MM.1S (cell line): ENCODE results near the gene RSPH3.
"Not testable (repeated sequence)": the region's sequence is repeated elsewhere in the genome, so short reads cannot be mapped to it uniquely, and the experiment has no call there.

Source experiments
- DNase-seq: peaks from one replicate; pipeline ENCODE4 v3.0.0-alpha.2; 2015
- H2AFZ ChIP-seq: fragments of 300-600 bp; sonication (generic); 2 replicates; pipeline ENCODE4 v1.6.0; 2016; ENCODE audit warnings: antibody characterized with exemption, low read length
- H3F3A ChIP-seq: fragments of 300-600 bp; sonication (generic); 2 replicates; pipeline ENCODE4 v1.6.1; 2016; ENCODE audit warnings: mild to moderate bottlenecking, antibody characterized with exemption, low read length, moderate library complexity, mixed read lengths; ENCODE audit not compliant: insufficient read depth
- H3K27ac ChIP-seq: fragments of 300-600 bp; sonication (generic); 2 replicates; pipeline ENCODE4 v1.5.1; 2016; ENCODE audit warnings: mild to moderate bottlenecking, low read length
- H3K27me3 ChIP-seq: fragments of 300-600 bp; sonication (generic); replicated peaks from 2 replicates; pipeline ENCODE4 v1.6.0; 2016; ENCODE audit warnings: low read length; ENCODE audit not compliant: insufficient read depth
- H3K36me3 ChIP-seq: fragments of 300-600 bp; sonication (generic); replicated peaks from 2 replicates; pipeline ENCODE4 v1.6.1; 2016; ENCODE audit warnings: mild to moderate bottlenecking, low read length, mixed read lengths; ENCODE audit not compliant: insufficient read depth
- H3K4me1 ChIP-seq: fragments of 300-600 bp; sonication (generic); 2 replicates; pipeline ENCODE4 v1.6.1; 2016; ENCODE audit warnings: low read length, mixed read lengths
- H3K4me2 ChIP-seq: fragments of 300-600 bp; sonication (generic); 2 replicates; pipeline ENCODE4 v1.6.0; 2016; ENCODE audit warnings: low read depth, low read length
- H3K4me3 ChIP-seq: fragments of 300-600 bp; sonication (generic); 2 replicates; pipeline ENCODE4 v1.5.1; 2016; ENCODE audit warnings: low read length, mixed read lengths
- H3K79me2 ChIP-seq: fragments of 300-600 bp; sonication (generic); 2 replicates; pipeline ENCODE4 v1.6.1; 2016; ENCODE audit warnings: mixed run types, low read length, mixed read lengths
- H3K9ac ChIP-seq: fragments of 300-600 bp; sonication (generic); 2 replicates; pipeline ENCODE4 v1.6.1; 2016; ENCODE audit warnings: low read length, mixed read lengths
- H3K9me2 ChIP-seq: fragments of 300-600 bp; sonication (generic); replicated peaks from 2 replicates; pipeline ENCODE4 v1.6.1; 2016; ENCODE audit warnings: mild to moderate bottlenecking, low read length, mixed read lengths; ENCODE audit not compliant: insufficient read depth
- H3K9me3 ChIP-seq: fragments of 300-600 bp; sonication (generic); replicated peaks from 2 replicates; pipeline ENCODE4 v1.6.1; 2016; ENCODE audit warnings: mild to moderate bottlenecking, low read length, mixed read lengths; ENCODE audit not compliant: insufficient read depth
- H4K20me1 ChIP-seq: fragments of 300-600 bp; sonication (generic); 2 replicates; pipeline ENCODE4 v1.6.1; 2016; ENCODE audit warnings: mild to moderate bottlenecking, low read length, moderate library complexity, mixed read lengths; ENCODE audit not compliant: insufficient read depth
- EZH2 ChIP-seq: fragments of 300-600 bp; sonication (generic); optimal IDR thresholded peaks from 2 replicates; pipeline ENCODE3; 2017; ENCODE audit warnings: low read depth, mild to moderate bottlenecking, antibody characterized with exemption, low read length, mixed read lengths
- EZH2phosphoT487 ChIP-seq: fragments of 300-600 bp; sonication (generic); IDR thresholded peaks from 2 replicates; pipeline ENCODE4 v1.6.1; 2018; ENCODE audit warnings: antibody characterized with exemption, low read length
- TF ChIP-seq, protein P1 (sequence below): fragments of 300-600 bp; sonication (generic); IDR thresholded peaks from 2 replicates; pipeline ENCODE4 v1.5.1; 2016; ENCODE audit warnings: antibody characterized with exemption, low read length, mixed read lengths

Gene RSPH3

DNA sequence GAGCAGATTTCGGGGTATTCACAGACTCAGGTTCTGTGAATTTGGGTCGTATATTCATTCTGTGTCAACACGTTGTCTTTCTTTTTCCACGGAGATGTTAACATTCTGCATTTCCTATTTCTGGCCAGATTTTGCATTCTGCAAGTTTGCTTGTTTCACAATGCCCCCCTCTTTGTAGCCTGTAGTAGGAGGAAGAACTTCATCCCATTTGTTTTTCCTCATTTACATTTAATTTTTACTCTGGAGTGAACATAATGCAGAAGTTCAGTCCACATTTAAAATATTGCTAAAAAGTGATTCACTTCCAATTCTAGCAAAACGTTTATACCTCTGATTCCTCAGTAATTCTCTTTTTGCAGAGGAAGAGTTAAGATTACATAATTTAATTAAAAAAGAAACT, 31.8 kb upstream of the RSPH3 start:
- H3K4me3 ChIP-seq, result no peak overlapping the region
- no peak overlapping the region for H3K27ac ChIP-seq
- DNase-seq, result no peak
- peaks cover 14% of the 10 kb centered on the region for H3K4me1 ChIP-seq
- H3K36me3 ChIP-seq, result no peaks in the 10 kb centered on the region
- H3K27me3 ChIP-seq, result no peaks in the 10 kb centered on the region
- no peak overlapping the region for H2AFZ ChIP-seq
- TF ChIP-seq EZH2phosphoT487, result no peak
- no peak for TF ChIP-seq EZH2
- TF ChIP-seq, protein P1, sequence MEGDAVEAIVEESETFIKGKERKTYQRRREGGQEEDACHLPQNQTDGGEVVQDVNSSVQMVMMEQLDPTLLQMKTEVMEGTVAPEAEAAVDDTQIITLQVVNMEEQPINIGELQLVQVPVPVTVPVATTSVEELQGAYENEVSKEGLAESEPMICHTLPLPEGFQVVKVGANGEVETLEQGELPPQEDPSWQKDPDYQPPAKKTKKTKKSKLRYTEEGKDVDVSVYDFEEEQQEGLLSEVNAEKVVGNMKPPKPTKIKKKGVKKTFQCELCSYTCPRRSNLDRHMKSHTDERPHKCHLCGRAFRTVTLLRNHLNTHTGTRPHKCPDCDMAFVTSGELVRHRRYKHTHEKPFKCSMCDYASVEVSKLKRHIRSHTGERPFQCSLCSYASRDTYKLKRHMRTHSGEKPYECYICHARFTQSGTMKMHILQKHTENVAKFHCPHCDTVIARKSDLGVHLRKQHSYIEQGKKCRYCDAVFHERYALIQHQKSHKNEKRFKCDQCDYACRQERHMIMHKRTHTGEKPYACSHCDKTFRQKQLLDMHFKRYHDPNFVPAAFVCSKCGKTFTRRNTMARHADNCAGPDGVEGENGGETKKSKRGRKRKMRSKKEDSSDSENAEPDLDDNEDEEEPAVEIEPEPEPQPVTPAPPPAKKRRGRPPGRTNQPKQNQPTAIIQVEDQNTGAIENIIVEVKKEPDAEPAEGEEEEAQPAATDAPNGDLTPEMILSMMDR, result no peak
- no peaks in the 10 kb centered on the region for H3K9me3 ChIP-seq
- H3K4me2 ChIP-seq, result no peak overlapping the region
- no peak overlapping the region for H3K9ac ChIP-seq
- H3F3A ChIP-seq, result peaks cover 12% of the 10 kb centered on the region
- H3K79me2 ChIP-seq, result no peaks in the 10 kb centered on the region
- no peaks in the 10 kb centered on the region for H4K20me1 ChIP-seq
- H3K9me2 ChIP-seq, result no peaks in the 10 kb centered on the region

DNA sequence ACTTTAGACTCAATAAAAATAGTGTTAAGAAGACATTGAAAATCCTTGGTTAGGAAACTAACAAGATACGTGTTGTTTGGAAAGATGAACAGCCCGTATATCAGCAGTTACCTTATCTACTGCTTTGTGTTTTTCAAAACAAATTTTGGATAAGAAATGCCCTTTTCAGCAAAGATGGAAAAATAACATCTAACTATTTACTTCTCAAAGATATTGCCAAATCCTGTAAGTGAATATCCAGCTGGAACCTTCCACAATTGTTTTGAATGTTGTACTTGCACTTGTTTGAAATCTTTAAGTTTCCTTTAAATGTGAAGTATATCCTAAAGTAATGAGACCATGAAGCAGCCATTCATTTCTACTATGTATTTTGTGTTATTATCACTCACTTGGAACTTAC, 30.2 kb upstream of the RSPH3 start:
- H2AFZ ChIP-seq, result no peak overlapping the region
- no peak overlapping the region for H3K9ac ChIP-seq
- no peak for DNase-seq
- H3K4me3 ChIP-seq, result no peak overlapping the region
- H3K9me2 ChIP-seq, result no peaks in the 10 kb centered on the region
- no peak overlapping the region for H3K4me2 ChIP-seq
- no peaks in the 10 kb centered on the region for H3K27me3 ChIP-seq
- no peaks in the 10 kb centered on the region for H3K36me3 ChIP-seq
- no peak overlapping the region for H3K27ac ChIP-seq
- H3K4me1 ChIP-seq, result peaks cover 14% of the 10 kb centered on the region
- TF ChIP-seq EZH2 (no peak), EZH2phosphoT487 (no peak)
- TF ChIP-seq, protein P1, result no peak
- peaks cover 12% of the 10 kb centered on the region for H3F3A ChIP-seq
- no peaks in the 10 kb centered on the region for H3K9me3 ChIP-seq
- no peaks in the 10 kb centered on the region for H3K79me2 ChIP-seq
- H4K20me1 ChIP-seq, result no peaks in the 10 kb centered on the region

DNA sequence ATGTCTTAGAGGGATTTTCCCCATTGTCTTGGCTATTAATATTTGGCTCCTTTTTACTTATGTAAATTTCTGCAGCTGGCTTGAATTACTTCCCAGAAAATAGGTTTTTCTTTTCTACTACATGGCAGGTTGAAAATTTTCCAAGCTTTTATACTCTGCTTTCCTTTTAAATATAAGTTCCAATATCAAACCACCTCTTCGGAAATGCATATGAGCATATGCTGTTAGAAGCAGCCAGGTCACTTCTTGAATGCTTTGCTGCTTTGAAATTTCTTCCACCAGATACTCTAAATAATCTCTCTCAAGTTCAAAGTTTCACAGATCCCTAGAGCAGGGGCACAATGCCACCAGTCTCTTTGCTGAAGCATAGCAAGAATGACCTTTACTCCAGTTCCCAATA, 25.2 kb upstream of the RSPH3 start:
- H3K9me2 ChIP-seq, H3K27ac ChIP-seq, H3K79me2 ChIP-seq, H3F3A ChIP-seq, H2AFZ ChIP-seq, H3K9me3 ChIP-seq, H3K4me1 ChIP-seq, H3K4me2 ChIP-seq, H3K36me3 ChIP-seq, H3K4me3 ChIP-seq, H4K20me1 ChIP-seq, H3K27me3 ChIP-seq, DNase-seq, H3K9ac ChIP-seq: not testable (repeated sequence)

DNA sequence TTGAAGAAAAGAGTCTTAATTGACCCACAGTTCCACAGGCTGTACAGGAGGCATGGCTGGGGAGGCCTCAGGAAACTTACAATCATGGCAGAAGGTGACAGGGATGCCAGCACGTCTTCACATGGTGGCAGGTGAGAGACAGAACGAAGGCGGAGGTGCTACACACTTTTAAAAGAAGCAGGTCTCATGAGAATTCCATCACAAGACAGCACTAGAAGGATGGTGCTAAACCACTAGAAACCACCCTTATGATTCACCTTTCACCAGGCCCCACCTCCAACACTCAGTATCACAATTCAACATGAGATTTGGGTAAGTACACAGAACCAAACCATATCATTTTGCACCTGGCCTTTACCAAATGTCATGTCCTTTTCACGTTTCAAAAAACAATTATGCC, 23.9 kb upstream of the RSPH3 start:
- TF ChIP-seq, protein P1, result no peak
- TF ChIP-seq EZH2 (no peak), EZH2phosphoT487 (no peak)
- Histone ChIP-seq H3K79me2 (no peaks in the 10 kb centered on the region), H3K36me3 (no peaks in the 10 kb centered on the region), H3K4me2 (no peak overlapping the region), H3K4me3 (no peak overlapping the region), H3K27me3 (no peaks in the 10 kb centered on the region), H3K27ac (no peak overlapping the region), H3K9me2 (no peaks in the 10 kb centered on the region), H3K4me1 (no peaks in the 10 kb centered on the region), H2AFZ (no peak overlapping the region), H3F3A (no peaks in the 10 kb centered on the region), H4K20me1 (no peaks in the 10 kb centered on the region), H3K9me3 (no peaks in the 10 kb centered on the region), H3K9ac (no peak overlapping the region)
- DNase-seq, result no peak
